Right atrium auricular region (tissue), 2 donors: ENCODE data around the gene DPH7. TPM values are rescaled to one million over a fixed set of nuclear protein-coding genes. Genes with fewer than 3 reads are reported as not detected.
"Not testable (repeated sequence)": the region's sequence is repeated elsewhere in the genome, so short reads cannot be mapped to it uniquely, and the experiment has no call there.

ENCODE experiments used
- DNase-seq: peaks from one replicate; pipeline ENCODE4 v3.0.0-alpha.2; 2019; ENCODE audit warnings: low spot score
- H3K27ac ChIP-seq, 2 donors: fragments of 200-600 bp; sonication (generic); 1 replicate in 1 of 2; 2 replicates in 1 of 2; pipeline ENCODE4 v1.5.1; 2016 to 2019
- H3K27me3 ChIP-seq, 2 donors: fragments of 200-600 bp; sonication (generic); one replicate each; pipeline versions ENCODE4 v1.5.1 to v1.6.0; 2017 to 2019
- H3K36me3 ChIP-seq: fragments of 200-600 bp; sonication (generic); one replicate; pipeline ENCODE4 v1.5.1; 2016
- H3K4me1 ChIP-seq, 2 donors: fragments of 200-600 bp; sonication (generic); one replicate each; pipeline versions ENCODE4 v1.5.1 to v1.6.0; 2017 to 2019
- H3K4me3 ChIP-seq, 2 donors: fragments of 200-600 bp; sonication (generic); 1 replicate in 1 of 2; 2 replicates in 1 of 2; pipeline ENCODE4 v1.5.1; 2017 to 2019; ENCODE audit warnings: mild to moderate bottlenecking in 1 of 2, moderate library complexity in 1 of 2
- H3K9me3 ChIP-seq, 2 donors: fragments of 200-600 bp; sonication (generic); one replicate each; pipeline ENCODE4 v1.5.1; 2019
- CTCF ChIP-seq, 2 donors: fragments of 200-600 bp; sonication (generic); IDR thresholded peaks; one replicate each; pipeline ENCODE4 v1.5.1; 2019; ENCODE audit warnings: antibody characterized with exemption in 2 of 2
- total RNA-seq, 2 donors: library from RNA; depleted of rRNA; stranded (reverse); fragments of >200 nt; gene quantifications; one replicate each; pipeline ENCODE4 v1.1.0, GENCODE V29; 2016

DPH7 gene
- total RNA-seq, 2 donors from 2014 or later, result 17.9 to 21.0 TPM

DNA sequence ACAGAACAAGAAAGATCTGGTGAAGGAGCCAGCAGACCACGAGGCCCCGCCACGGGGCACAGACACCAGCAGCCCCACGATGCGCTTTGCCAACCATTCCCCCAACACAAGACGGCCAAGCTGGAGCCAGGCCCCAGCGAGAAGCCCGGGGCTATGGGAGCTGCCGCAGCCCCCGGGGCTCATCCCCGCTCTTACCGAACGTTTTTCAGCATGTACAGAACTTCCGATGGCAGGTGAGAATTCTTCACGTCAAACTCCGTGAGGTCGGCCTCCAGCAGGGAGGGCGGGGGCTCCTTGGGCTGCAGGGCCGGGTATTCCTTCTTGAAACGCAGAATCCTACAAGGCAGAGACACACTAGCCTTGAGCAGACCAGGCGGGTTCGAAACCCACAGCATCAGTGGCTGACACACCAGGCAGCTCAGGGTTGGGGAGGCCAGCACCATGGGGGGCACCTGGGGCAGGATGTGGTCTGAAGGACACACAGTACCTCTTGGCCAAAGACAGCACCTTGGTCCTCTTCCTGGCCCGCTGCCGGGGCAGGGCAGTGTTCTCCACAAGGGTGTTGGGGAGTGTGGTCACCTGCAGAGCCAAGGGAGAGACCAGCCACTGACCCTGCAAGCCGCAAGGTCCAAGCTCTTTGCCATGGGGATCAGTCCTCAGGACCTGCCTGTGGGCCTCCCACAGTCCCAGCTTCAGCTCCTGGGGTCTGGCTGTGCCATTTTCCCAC lies 35.3 kb downstream of the DPH7 start:
- TF ChIP-seq CTCF (IDR thresholded peaks at IDR 0.05), result no peak
- Histone ChIP-seq H3K9me3 (no peaks in the 10 kb centered on the region), H3K27me3 (no peaks in the 10 kb centered on the region), H3K27ac (no peak overlapping the region), H3K36me3 (peaks cover 8% of the 10 kb centered on the region), H3K4me3 (no peak overlapping the region), H3K4me1 (no peaks in the 10 kb centered on the region)
- no peak for DNase-seq

GRCh38 chr9:137542486-137542885 lies 36.2 kb downstream of the DPH7 start:
- H3K4me1 ChIP-seq, result no peaks in the 10 kb centered on the region
- peaks cover 8% of the 10 kb centered on the region for H3K36me3 ChIP-seq
- DNase-seq, result no peak
- H3K4me3 ChIP-seq, result no peak overlapping the region
- H3K27ac ChIP-seq, result no peak overlapping the region
- H3K9me3 ChIP-seq, result no peaks in the 10 kb centered on the region
- no peak for TF ChIP-seq CTCF (IDR thresholded peaks at IDR 0.05)
- H3K27me3 ChIP-seq, result no peaks in the 10 kb centered on the region

- H3K27me3 ChIP-seq, result no peaks in the 10 kb centered on the region
- H3K36me3 ChIP-seq, result peaks cover 8% of the 10 kb centered on the region
- TF ChIP-seq CTCF (IDR thresholded peaks at IDR 0.05), result no peak
Observed at GRCh38 chr9:137540536-137540935, 38.2 kb downstream of the DPH7 start.

DNA sequence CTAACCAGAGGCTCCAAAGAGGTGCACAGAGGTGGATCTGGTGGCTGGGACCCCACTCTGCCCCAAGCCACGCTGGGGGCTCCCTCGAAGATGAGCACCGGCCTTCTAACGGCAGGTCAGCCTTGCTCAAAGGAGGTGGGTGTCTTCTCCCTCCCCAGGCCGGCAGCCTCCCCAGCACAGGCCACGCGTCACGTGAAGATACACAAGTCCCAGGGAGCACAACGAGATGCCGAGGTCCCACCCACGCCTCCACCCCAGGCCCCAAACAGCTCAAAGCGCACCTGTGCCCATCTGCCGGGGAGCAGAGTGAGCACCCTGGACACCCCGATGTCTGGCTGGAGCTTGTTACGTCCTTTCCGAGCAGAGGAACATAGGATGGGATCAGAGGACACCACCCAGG lies 40.7 kb downstream of the DPH7 start:
- H3K36me3 ChIP-seq, result peaks cover 8% of the 10 kb centered on the region
- no peaks in the 10 kb centered on the region for H3K9me3 ChIP-seq
- H3K4me1 ChIP-seq, result peaks cover 0 to 6% of the 10 kb centered on the region in 2 donors
- no peak for TF ChIP-seq CTCF (IDR thresholded peaks at IDR 0.05)
- no peak overlapping the region for H3K27ac ChIP-seq
- no peaks in the 10 kb centered on the region for H3K27me3 ChIP-seq
- no peak for DNase-seq
- H3K4me3 ChIP-seq, result no peak overlapping the region

More at GRCh38 chr9:137540536-137540935, 38.2 kb downstream of the DPH7 start:
- H3K9me3 ChIP-seq, result no peaks in the 10 kb centered on the region
- no peak overlapping the region for H3K27ac ChIP-seq
- no peak for DNase-seq
- no peak overlapping the region for H3K4me3 ChIP-seq
- H3K4me1 ChIP-seq, result no peaks in the 10 kb centered on the region

DNA sequence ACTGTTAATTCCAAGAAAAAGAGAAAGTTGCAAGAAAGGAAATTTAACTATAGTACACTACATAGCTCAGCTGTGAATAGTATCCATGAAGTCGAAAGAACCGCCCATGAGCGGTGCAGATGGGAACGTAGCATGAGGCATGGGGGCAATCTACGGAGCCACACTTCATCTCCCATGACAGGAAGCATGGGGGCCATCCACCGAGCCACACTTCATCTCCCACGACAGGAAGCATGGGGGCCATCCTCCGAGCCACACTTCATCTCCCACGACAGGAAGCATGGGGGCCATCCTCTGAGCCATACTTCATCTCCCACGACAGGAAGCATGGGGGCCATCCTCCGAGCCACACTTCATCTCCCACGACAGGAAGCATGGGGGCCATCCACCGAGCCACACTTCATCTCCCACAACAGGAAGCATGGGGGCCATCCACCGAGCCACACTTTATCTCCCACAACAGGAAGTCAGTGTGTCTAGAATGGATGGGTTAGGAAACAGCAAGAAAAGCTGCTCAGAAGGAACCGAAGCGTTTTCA lies 42.1 kb downstream of the DPH7 start:
- not testable (repeated sequence) for H3K36me3 ChIP-seq, H3K4me3 ChIP-seq, H3K4me1 ChIP-seq, H3K27me3 ChIP-seq, H3K9me3 ChIP-seq, H3K27ac ChIP-seq, DNase-seq

DNA sequence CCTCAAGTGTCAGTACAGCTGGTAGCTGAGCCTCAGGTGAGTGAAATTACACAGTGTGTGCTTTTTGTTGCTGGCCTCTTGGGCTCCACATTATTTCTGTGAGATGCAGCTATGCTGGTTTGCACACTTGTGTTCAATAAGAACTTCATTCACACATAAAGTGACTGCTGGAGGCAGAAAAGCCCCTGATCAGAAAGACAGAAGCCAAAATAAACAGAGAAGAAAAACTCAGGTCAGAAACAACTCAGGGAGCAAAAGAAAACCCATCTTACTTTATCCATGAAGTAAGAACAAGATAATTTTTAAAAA lies 43.7 kb downstream of the DPH7 start:
- Histone ChIP-seq H3K27me3 (no peaks in the 10 kb centered on the region), H3K4me1 (peaks cover 0 to 6% of the 10 kb centered on the region in 2 donors), H3K9me3 (no peaks in the 10 kb centered on the region), H3K36me3 (peaks cover under 1% of the 10 kb centered on the region), H3K27ac (no peak overlapping the region), H3K4me3 (no peak overlapping the region)
- no peak for DNase-seq
- no peak for TF ChIP-seq CTCF (IDR thresholded peaks at IDR 0.05)
